Subcutaneous abdominal adipose tissue (tissue), 5 donors: Measurements from ENCODE around the gene PEX7.
"Not testable (repeated sequence)": the region's sequence is repeated elsewhere in the genome, so short reads cannot be mapped to it uniquely, and the experiment has no call there.

Experiments
- H3K27ac ChIP-seq: one replicate; pipeline ENCODE4 v1.7.0; 2013; ENCODE audit warnings: low read depth, mild to moderate bottlenecking, inconsistent platforms, low read length, moderate library complexity
- H3K27me3 ChIP-seq, 5 donors: one replicate each; pipeline ENCODE4 v1.7.0; 2013; ENCODE audit warnings: low read length in 5 of 5, inconsistent platforms in 1 of 5; ENCODE audit not compliant: control insufficient read depth in 5 of 5, insufficient read depth in 4 of 5
- H3K36me3 ChIP-seq, 5 donors: one replicate each; pipeline ENCODE4 v1.7.0; 2013; ENCODE audit warnings: low read length in 5 of 5; ENCODE audit not compliant: control insufficient read depth in 5 of 5, insufficient read depth in 5 of 5
- H3K4me1 ChIP-seq, 5 donors: one replicate each; pipeline ENCODE4 v1.7.0; 2013; ENCODE audit warnings: low read length in 5 of 5, mild to moderate bottlenecking in 3 of 5, moderate library complexity in 1 of 5; ENCODE audit not compliant: control insufficient read depth in 5 of 5, insufficient read depth in 5 of 5
- H3K4me3 ChIP-seq, 5 donors: one replicate each; pipeline ENCODE4 v1.7.0; 2013; ENCODE audit warnings: low read length in 5 of 5, low read depth in 1 of 5
- H3K9ac ChIP-seq, 5 donors: one replicate each; pipeline ENCODE4 v1.7.0; 2013; ENCODE audit warnings: low read length in 5 of 5, mild to moderate bottlenecking in 4 of 5, moderate library complexity in 3 of 5
- H3K9me3 ChIP-seq, 5 donors: one replicate each; pipeline ENCODE4 v1.7.0; 2013; ENCODE audit warnings: low read length in 5 of 5; ENCODE audit not compliant: control insufficient read depth in 5 of 5
- donor health status: healthy.
- donor health status: healthy.
- donor health status: healthy.
- donor health status: healthy.
- donor health status: healthy.

The PEX7 gene

GRCh38 chr6:136831873-136832562, 9.6 kb downstream of the PEX7 start:
- H3K4me3 ChIP-seq = no peak overlapping the region
- H3K36me3 ChIP-seq = peaks cover 3 to 12% (median 6%) of the 10 kb centered on the region in 5 donors
- no peaks in the 10 kb centered on the region for H3K4me1 ChIP-seq
- peaks cover 0 to 9% (median 7%) of the 10 kb centered on the region in 5 donors for H3K9me3 ChIP-seq
- no peaks in the 10 kb centered on the region for H3K27me3 ChIP-seq
- no peak overlapping the region for H3K27ac ChIP-seq
- no peak overlapping the region for H3K9ac ChIP-seq

- H3K9me3 ChIP-seq = no peaks in the 10 kb centered on the region
- H3K4me1 ChIP-seq = no peaks in the 10 kb centered on the region
- no peaks in the 10 kb centered on the region for H3K27me3 ChIP-seq
- no peak overlapping the region for H3K27ac ChIP-seq
- no peak overlapping the region for H3K9ac ChIP-seq
- H3K4me3 ChIP-seq = no peak overlapping the region
- H3K36me3 ChIP-seq = peaks cover 0 to 11% (median 0%) of the 10 kb centered on the region in 5 donors
These were observed 18.0 kb downstream of the PEX7 start for GRCh38 chr6:136840276-136841001.

- no peak overlapping the region for H3K9ac ChIP-seq
- H3K27me3 ChIP-seq = no peaks in the 10 kb centered on the region
- H3K4me3 ChIP-seq = no peak overlapping the region
- H3K36me3 ChIP-seq = peaks cover 0 to 5% (median 0%) of the 10 kb centered on the region in 5 donors
- no peaks in the 10 kb centered on the region for H3K4me1 ChIP-seq
- no peak overlapping the region for H3K27ac ChIP-seq
- H3K9me3 ChIP-seq = no peaks in the 10 kb centered on the region
These were observed 20.8 kb downstream of the PEX7 start for GRCh38 chr6:136843210-136843609.

GRCh38 chr6:136846046-136846445, 23.7 kb downstream of the PEX7 start:
- Histone ChIP-seq H3K4me3 (no peak overlapping the region), H3K9me3 (no peaks in the 10 kb centered on the region), H3K27me3 (no peaks in the 10 kb centered on the region), H3K9ac (no peak overlapping the region), H3K4me1 (no peaks in the 10 kb centered on the region), H3K27ac (no peak overlapping the region), H3K36me3 (peaks cover 0 to 5% (median 0%) of the 10 kb centered on the region in 5 donors)

- H3K27ac ChIP-seq, H3K36me3 ChIP-seq, H3K4me3 ChIP-seq, H3K9me3 ChIP-seq, H3K27me3 ChIP-seq, H3K9ac ChIP-seq, H3K4me1 ChIP-seq: not testable (repeated sequence)
These were observed 24.1 kb downstream of the PEX7 start for GRCh38 chr6:136846477-136846876.

- H3K4me3 ChIP-seq, H3K36me3 ChIP-seq, H3K4me1 ChIP-seq, H3K9me3 ChIP-seq, H3K9ac ChIP-seq, H3K27me3 ChIP-seq, H3K27ac ChIP-seq: not testable (repeated sequence)
These were observed 27.7 kb downstream of the PEX7 start for GRCh38 chr6:136849979-136850563.

- Histone ChIP-seq H3K9me3 (no peaks in the 10 kb centered on the region), H3K27ac (no peak overlapping the region), H3K9ac (no peak overlapping the region), H3K36me3 (peaks cover 0 to 3% (median 0%) of the 10 kb centered on the region in 5 donors), H3K4me3 (no peak overlapping the region), H3K4me1 (no peaks in the 10 kb centered on the region), H3K27me3 (no peaks in the 10 kb centered on the region)
These were observed 37.0 kb downstream of the PEX7 start for GRCh38 chr6:136859430-136859829.

GRCh38 chr6:136860043-136860442, 37.7 kb downstream of the PEX7 start:
- H3K36me3 ChIP-seq = peaks cover 0 to 3% (median 0%) of the 10 kb centered on the region in 5 donors
- no peak overlapping the region for H3K9ac ChIP-seq
- no peak overlapping the region for H3K27ac ChIP-seq
- no peak overlapping the region for H3K4me3 ChIP-seq
- H3K9me3 ChIP-seq = no peaks in the 10 kb centered on the region
- no peaks in the 10 kb centered on the region for H3K27me3 ChIP-seq
- H3K4me1 ChIP-seq = no peaks in the 10 kb centered on the region

- Histone ChIP-seq H3K27me3 (no peaks in the 10 kb centered on the region), H3K9me3 (no peaks in the 10 kb centered on the region), H3K36me3 (no peaks in the 10 kb centered on the region), H3K4me3 (no peak overlapping the region), H3K27ac (no peak overlapping the region), H3K4me1 (no peaks in the 10 kb centered on the region), H3K9ac (no peak overlapping the region)
These were observed 40.3 kb downstream of the PEX7 start for GRCh38 chr6:136862662-136863061.

GRCh38 chr6:136863752-136864151, 41.4 kb downstream of the PEX7 start:
- Histone ChIP-seq H3K36me3 (peaks cover 0 to 3% (median 0%) of the 10 kb centered on the region in 5 donors), H3K27ac (no peak overlapping the region), H3K9ac (no peak overlapping the region), H3K9me3 (no peaks in the 10 kb centered on the region), H3K4me3 (no peak overlapping the region), H3K4me1 (no peaks in the 10 kb centered on the region), H3K27me3 (no peaks in the 10 kb centered on the region)
